ENCODE measurements around the gene BBX.

Gene BBX

DNA sequence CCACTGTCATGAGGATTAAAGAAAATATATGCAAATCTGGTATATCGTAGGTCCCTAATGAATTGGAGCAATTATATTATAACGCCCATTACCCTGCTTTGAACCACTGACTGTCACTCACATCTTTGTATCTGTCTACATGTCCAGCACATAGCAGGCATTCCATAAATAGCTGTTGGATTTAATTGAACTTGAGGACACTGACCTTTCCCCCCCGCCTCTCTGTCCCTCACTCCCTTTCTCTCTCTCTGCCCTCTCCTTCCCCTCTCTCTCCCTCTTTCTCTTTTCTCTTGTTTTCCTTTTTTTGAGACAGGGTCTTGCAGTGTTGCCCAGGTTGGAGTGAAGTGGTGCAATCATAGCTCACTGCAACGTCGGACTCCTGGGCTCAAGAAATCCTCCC, 335.1 kb downstream of the BBX start:
- no peak for DNase-seq (ENCODE audit: low read depth in 1 of 2, low spot score in 1 of 2)
- TF ChIP-seq GABPA (IDR thresholded peaks at IDR 0.05; ENCODE audit: low read depth) (no peak), SPI1 (IDR thresholded peaks at IDR 0.05; ENCODE audit: borderline replicate concordance, low read depth) (no peak), REST (IDR thresholded peaks at IDR 0.05; ENCODE audit: insufficient replicate concordance, low read depth) (no peak), POLR2AphosphoS5 (IDR thresholded peaks at IDR 0.05; ENCODE audit: low read depth) (no peak)
- TF ChIP-seq, protein P1, sequence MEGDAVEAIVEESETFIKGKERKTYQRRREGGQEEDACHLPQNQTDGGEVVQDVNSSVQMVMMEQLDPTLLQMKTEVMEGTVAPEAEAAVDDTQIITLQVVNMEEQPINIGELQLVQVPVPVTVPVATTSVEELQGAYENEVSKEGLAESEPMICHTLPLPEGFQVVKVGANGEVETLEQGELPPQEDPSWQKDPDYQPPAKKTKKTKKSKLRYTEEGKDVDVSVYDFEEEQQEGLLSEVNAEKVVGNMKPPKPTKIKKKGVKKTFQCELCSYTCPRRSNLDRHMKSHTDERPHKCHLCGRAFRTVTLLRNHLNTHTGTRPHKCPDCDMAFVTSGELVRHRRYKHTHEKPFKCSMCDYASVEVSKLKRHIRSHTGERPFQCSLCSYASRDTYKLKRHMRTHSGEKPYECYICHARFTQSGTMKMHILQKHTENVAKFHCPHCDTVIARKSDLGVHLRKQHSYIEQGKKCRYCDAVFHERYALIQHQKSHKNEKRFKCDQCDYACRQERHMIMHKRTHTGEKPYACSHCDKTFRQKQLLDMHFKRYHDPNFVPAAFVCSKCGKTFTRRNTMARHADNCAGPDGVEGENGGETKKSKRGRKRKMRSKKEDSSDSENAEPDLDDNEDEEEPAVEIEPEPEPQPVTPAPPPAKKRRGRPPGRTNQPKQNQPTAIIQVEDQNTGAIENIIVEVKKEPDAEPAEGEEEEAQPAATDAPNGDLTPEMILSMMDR (IDR thresholded peaks at IDR 0.05; ENCODE audit: insufficient read depth, low read length), result no peak
- Histone ChIP-seq H3K27ac (replicated peaks) (no peak overlapping the region), H3K4me3 (replicated peaks; ENCODE audit: insufficient read depth, low read length) (no peak overlapping the region), H3K27me3 (ENCODE audit: insufficient read depth, poor library complexity, severe bottlenecking) (no peaks in the 10 kb centered on the region)

GRCh38 chr3:107858876-107859275, 336.1 kb downstream of the BBX start:
- Histone ChIP-seq H3K27me3 (ENCODE audit: insufficient read depth, poor library complexity, severe bottlenecking) (no peaks in the 10 kb centered on the region), H3K4me3 (replicated peaks; ENCODE audit: insufficient read depth, low read length) (no peak overlapping the region), H3K27ac (replicated peaks) (no peak overlapping the region)
- no peak for TF ChIP-seq SPI1 (IDR thresholded peaks at IDR 0.05; ENCODE audit: borderline replicate concordance, low read depth)
- no peak for TF ChIP-seq REST (IDR thresholded peaks at IDR 0.05; ENCODE audit: insufficient replicate concordance, low read depth)
- TF ChIP-seq GABPA (IDR thresholded peaks at IDR 0.05; ENCODE audit: low read depth), result no peak
- TF ChIP-seq POLR2AphosphoS5 (IDR thresholded peaks at IDR 0.05; ENCODE audit: low read depth), result no peak
- TF ChIP-seq, protein P1 (IDR thresholded peaks at IDR 0.05; ENCODE audit: insufficient read depth, low read length), result no peak
- no peak for DNase-seq (ENCODE audit: low read depth in 1 of 2, low spot score in 1 of 2)
